GM19023 (cell line): Measurements from ENCODE around the gene CASR.

Experiments used
- ATAC-seq: cut with Tn5 transposase; IDR thresholded peaks from one replicate; pipeline ENCODE4 v1.9.1; 2021; ENCODE audit warnings: mild to moderate bottlenecking, moderate library complexity; ENCODE audit not compliant: unreplicated experiment

The CASR gene

DNA sequence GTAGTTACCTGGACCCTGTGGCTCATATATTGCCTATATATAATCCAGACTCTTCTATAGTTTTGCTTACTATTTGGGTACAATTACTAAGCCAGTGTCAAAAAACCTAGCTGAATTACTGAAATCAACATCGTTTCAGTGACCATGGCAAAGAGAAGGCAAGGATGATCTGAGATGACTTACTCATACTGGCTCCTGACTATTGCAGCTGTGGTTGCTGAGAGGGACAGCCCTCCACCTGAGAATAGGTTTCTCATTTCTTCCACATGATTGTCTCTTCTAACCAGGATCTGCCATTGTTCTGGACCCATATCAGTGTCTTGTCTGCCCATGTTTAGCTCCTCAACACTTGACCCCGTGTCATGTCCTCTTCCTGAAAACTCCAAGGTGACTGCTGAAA is 30.2 kb downstream of the CASR start:
- ATAC-seq, result no peak

DNA sequence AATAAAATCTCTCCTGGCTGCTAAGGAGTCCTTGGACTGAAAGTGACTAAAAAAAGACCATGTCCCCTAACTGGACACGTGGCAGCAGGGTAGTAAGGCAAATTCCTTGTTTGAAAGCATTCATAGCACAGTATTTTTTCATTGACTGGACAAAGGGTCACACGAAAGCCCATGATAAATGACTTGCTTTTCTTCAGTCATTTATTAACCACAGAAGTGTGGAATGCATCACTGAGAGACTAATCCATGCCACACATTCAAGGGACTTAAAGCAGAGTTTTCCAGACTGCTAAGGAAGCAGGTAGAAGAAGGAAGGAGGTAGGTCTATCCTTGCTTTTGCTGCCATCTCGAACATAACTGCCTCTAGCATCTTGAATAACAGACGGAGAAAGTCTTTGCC is 31.2 kb downstream of the CASR start:
- ATAC-seq, result no peak

GRCh38 chr3:122215592-122216298 is 32.3 kb downstream of the CASR start:
- no peak for ATAC-seq

DNA sequence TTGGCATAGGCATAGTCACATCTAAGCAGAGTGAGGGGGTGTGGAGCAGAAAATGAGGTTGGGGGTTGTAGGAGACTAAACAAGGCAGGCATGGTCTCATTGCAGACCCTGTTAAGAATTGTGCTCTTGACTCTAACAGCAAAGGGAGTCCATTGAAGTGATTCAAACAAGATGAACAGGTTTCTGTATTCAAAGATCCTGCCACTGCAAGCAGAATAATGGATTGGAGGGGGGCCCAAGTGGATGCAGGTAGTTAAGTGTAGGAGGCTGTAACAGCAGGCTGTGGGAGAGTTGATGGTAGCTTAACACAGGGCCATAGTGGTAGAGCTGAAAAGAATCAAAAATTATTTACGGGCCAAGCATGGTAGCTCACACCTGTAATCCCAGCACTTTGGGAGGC is 34.4 kb downstream of the CASR start:
- no peak for ATAC-seq

- no peak for ATAC-seq
These were observed 35.9 kb downstream of the CASR start for GRCh38 chr3:122219242-122219872.

DNA sequence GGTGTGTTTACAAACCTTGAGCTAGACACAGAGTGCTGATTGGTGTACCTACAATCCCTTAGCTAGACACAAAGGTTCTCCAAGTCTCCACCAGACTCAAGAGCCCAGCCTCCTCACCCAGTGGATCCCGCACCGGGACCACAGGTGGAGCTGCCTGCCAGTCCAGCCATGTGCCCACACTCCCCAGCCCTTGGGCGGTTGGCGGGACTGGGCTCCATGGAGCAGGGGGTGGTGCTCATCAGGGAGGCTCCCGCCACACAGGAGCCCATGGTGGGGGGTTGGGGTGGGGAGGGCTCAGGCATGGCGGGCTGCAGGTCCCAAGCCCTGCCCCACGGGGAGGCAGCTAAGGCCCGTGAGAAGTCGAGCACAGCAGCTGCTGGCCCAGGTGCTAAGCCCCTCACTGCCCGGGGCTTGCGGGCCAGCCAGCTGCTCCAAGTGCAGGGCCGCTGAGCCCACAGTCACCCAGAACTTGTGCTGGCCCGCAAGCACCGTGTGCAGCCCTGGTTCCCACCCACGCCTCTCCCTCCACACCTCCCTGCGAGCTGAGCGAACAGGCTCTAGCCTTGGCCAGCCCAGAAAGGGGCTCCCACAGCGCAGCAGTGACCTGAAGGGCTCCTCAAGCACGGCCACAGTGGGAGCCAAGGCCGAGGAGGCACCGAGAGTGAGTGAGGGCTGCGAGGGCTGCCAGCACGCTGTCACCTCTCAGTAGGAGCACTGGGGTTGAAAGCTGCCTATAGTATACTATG is 43.7 kb downstream of the CASR start:
- no peak for ATAC-seq

DNA sequence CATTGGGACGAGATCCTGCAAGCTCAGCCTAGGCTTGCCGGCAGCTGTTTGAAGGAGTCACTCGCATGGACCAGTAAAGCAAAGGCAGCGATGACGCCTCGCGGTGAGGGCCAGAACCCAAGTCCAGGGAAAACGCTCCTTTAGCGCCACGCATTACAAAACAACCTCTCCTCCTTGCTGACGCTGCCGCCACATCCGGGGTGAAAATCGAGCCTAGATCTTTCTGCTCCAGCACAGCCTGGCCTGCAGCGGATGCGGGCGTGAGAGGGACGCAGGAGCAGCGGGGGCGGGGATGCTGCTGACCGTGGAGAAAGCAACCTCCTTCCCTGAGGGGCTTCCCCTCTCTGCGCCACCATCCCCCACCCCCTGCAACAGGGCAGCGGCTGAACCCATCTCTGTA is 46.7 kb downstream of the CASR start:
- ATAC-seq, result no peak

GRCh38 chr3:122231465-122232157 is 48.1 kb downstream of the CASR start:
- no peak for ATAC-seq

- no peak for ATAC-seq
These were observed 49.0 kb downstream of the CASR start for GRCh38 chr3:122232485-122232884.

DNA sequence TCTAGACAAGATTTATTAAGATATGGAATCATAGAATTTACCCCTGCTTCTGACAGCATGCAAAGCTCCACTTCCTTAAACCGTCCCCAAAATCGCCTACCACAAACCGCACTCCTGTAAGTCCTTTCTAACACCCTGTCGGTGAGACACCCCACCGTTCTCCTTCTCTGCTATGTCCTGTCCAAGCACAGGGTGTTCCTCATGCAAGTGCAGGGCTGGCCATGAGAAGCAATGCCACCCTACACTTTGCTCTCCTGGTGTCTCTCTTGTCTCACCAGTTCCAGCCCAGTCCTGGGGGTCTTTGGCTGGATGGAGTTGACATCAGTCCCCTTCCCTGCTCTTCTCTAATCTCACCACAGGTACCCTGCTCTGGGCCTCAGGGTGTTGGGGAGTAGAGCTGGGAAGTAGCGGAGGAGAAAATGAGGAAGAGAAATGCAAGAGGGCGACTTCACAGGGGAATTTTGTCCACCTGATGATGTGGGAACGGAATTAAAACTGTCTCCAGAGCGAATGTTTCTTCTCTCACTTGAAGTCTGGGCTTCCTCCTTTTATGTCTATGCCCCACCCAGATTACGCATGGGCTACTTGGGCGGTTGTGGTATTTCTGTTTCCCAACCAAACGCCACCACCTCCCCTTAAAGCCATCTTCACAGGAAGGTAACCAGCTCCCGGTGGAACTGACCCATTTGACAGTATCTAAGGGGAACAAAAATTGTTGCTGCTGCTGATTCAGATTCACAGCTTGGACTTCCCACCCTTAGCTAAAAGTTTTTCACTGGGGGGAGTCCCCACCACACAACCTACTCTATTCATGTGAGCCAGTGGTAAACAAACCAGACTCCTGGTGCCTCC is 49.9 kb downstream of the CASR start:
- peak; percentile 68 for ATAC-seq

- ATAC-seq, result no peak
These were observed 50.6 kb downstream of the CASR start for GRCh38 chr3:122234117-122234516.

GRCh38 chr3:122235147-122235546 is 51.7 kb downstream of the CASR start:
- peak; percentile 41 for ATAC-seq

DNA sequence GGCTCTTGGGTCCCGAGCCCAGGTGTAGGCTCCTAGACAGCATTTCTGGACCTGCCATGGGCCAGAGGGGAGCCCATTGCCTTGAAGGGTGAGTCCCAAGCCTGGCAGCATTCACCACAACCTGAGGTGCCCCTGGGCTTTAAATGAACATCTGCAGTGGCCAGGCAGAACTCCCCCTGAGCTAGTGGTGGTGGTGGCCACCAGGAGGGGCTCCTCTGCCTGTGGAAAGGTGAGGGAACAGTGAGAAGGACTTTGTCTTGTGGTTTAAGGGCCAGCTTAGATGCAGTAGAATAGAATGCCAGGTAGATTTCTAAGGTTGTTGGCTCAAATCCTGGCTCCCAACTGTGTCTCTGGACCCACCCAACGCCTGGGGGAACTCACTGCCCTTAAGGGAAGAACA is 55.6 kb downstream of the CASR start:
- ATAC-seq, result no peak

- no peak for ATAC-seq
These were observed 62.2 kb downstream of the CASR start for GRCh38 chr3:122245513-122246174.

DNA sequence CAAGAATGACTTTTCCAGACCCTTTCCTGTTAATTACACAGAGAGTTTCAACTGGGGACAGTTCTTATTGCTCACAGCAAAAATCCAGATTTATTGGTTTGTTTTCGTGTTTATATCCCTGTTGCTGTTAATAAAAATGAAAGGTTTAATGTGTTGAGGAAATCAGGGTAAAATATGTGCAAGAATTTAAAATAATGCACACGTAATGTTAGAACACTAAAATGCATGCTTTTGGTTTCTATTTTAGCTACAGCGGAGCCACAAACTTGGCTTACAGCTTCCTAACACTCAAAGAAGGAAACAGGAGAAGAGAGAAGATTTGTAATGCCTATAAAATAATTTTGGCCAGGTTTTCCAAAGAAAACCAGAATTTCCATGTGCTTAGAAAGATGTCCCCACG is 62.7 kb downstream of the CASR start:
- ATAC-seq, result no peak

GRCh38 chr3:122247087-122247824 is 63.8 kb downstream of the CASR start:
- no peak for ATAC-seq

- no peak for ATAC-seq
These were observed 64.3 kb downstream of the CASR start for GRCh38 chr3:122247825-122248185.

DNA sequence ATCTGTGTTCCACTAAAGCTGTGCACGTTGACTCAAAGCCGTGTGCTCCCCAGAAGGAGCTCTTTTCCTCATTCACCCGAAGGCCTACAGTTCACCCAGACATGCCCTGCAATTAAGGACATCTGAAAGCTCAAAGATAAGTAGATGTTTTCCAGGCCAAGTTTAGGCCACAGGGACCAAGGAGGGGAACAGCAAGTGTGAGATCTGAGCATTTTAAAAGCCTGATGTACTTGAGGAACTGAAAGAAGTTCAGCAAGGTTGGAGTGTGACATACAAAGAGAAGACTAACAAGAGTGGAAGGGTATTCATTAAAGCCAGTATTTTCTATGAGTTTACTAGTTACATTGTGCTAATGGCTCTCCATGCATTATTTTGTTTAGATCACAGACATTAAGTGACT is 68.0 kb downstream of the CASR start:
- ATAC-seq, result no peak

DNA sequence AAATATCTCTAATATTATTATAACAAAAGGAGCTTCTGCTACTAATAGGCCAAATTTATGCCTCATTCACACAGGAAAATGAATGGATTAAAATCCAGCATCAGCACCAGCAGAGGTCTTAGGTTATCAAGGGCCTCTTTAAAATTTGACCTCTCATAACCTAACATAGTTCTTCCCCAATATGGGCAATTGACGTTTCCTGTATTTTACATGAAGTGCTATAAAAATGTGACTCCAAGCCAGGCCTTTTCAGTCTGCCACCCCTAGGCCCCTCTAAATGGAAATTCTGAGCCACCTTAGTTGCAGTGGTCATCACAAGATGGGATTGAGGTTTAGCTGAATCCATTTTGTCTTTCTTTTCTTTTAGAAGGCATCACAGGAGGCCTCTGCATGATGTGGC is 70.1 kb downstream of the CASR start:
- ATAC-seq, result no peak
